ENCODE data around the gene GPATCH1. TPM values are rescaled to one million over a fixed set of nuclear protein-coding genes. Genes with fewer than 3 reads are reported as not detected.

GPATCH1 gene
- total and polyA plus RNA-seq, 2 of the 8 experiments (the other 6 are each of a cell fraction or from before 2014, with no cell fraction given) = 4.3 to 8.2 TPM

- Histone ChIP-seq H3K79me2 (ENCODE audit: control insufficient read depth in 1 of 2, insufficient read depth in 2 of 2, low read length in 2 of 2) (peaks cover 0 to 54% of the 10 kb centered on the region in 2 experiments; a peak in 3 of 4 replicates), H3K18ac (ENCODE audit: extremely low read depth, low read length) (no peak overlapping the region; the same call in 1 of the 2 replicates)
- no peak for TF ChIP-seq SP1 (IDR thresholded peaks at IDR 0.05; ENCODE audit: low read depth, low read length)
- no peak for TF ChIP-seq GTF2F1 (IDR thresholded peaks at IDR 0.05; ENCODE audit: borderline replicate concordance, low read depth, low read length)
- TF ChIP-seq POU5F1 (IDR thresholded peaks at IDR 0.05; ENCODE audit: low read depth, low read length) = no peak
- TF ChIP-seq EP300 (IDR thresholded peaks at IDR 0.05; ENCODE audit: borderline replicate concordance in 1 of 2, low read depth in 2 of 2, low read length in 2 of 2) = no peak
- TF ChIP-seq BRCA1 (IDR thresholded peaks at IDR 0.05; ENCODE audit: low read depth, low read length) = no peak
- no peak for TF ChIP-seq EGR1 (IDR thresholded peaks at IDR 0.05; ENCODE audit: borderline replicate concordance, low read depth, low read length)
- TF ChIP-seq NANOG (IDR thresholded peaks at IDR 0.05; ENCODE audit: insufficient read depth, low read depth, low read length, poor library complexity, severe bottlenecking) = no peak
- no peak for TF ChIP-seq MAX (IDR thresholded peaks at IDR 0.05)
- no peak for TF ChIP-seq SRF (IDR thresholded peaks at IDR 0.05; ENCODE audit: low read depth, low read length)
- no peak for TF ChIP-seq FOSL1 (IDR thresholded peaks at IDR 0.05; ENCODE audit: insufficient read depth, low read depth, low read length)
- TF ChIP-seq TAF1 (IDR thresholded peaks at IDR 0.05; ENCODE audit: low read depth, low read length) = no peak
Observed at GRCh38 chr19:33040994-33041827, 39.8 kb upstream of the GPATCH1 start.

More at GRCh38 chr19:33040994-33041827, 39.8 kb upstream of the GPATCH1 start:
- no peak overlapping the region for H2AK5ac ChIP-seq (ENCODE audit: low read depth, low read length)
- H3K23me2 ChIP-seq (ENCODE audit: low read depth, low read length) = 0 out of 2 replicates have a peak, but pooled peaks cover 1% of the 10 kb centered on the region
- H2BK20ac ChIP-seq (ENCODE audit: low read length) = no peak overlapping the region
- no peak overlapping the region for H2AFZ ChIP-seq (ENCODE audit: low read length)
- H2BK12ac ChIP-seq (ENCODE audit: low read depth, low read length) = 0 out of 2 replicates have a peak overlapping the region, but pooled peaks have one; percentile 39
- H3K27ac ChIP-seq (ENCODE audit: low read depth, low read length) = peak overlapping the region; percentile 31; the same call in 1 of the 2 replicates
- no peak overlapping the region for H2BK5ac ChIP-seq (ENCODE audit: low read depth, low read length)
- POLR2A ChIA-PET (ENCODE audit: partially characterized antibody) = interaction anchor here (1.4 kb wide), 1 partner anchor 9 kb away, joined by 7 read pairs; no protein-coding TSS in a partner anchor
- CTCF ChIA-PET (ENCODE audit: partially characterized antibody) = interaction anchor here (0.6 to 2.0 kb wide), 2 partner anchors 18 to 72 kb away, joined by 3 to 8 read pairs; no protein-coding TSS in a partner anchor
- no peak overlapping the region for H3K4me2 ChIP-seq (ENCODE audit: insufficient read depth in 1 of 2, low read depth in 2 of 2, low read length in 2 of 2)
- no peak overlapping the region for H3K23ac ChIP-seq (ENCODE audit: insufficient read length)
- peaks cover 3% of the 10 kb centered on the region for H3K79me1 ChIP-seq (ENCODE audit: low read depth, low read length)
- no peak overlapping the region for H3K14ac ChIP-seq (ENCODE audit: insufficient read length)
- no peak overlapping the region for H3K4ac ChIP-seq (replicated peaks; ENCODE audit: insufficient read length, low read depth, low read length)
- H3K4me3 ChIP-seq (ENCODE audit: extremely low read depth in 1 of 4, insufficient read depth in 2 of 4, low read depth in 3 of 4, low read length in 4 of 4) = no peak overlapping the region
- no peak overlapping the region for H2BK120ac ChIP-seq (replicated peaks; ENCODE audit: low read depth, low read length)
- no peak overlapping the region for H3K9ac ChIP-seq (replicated peaks in 1 of 4; ENCODE audit: extremely low read depth in 1 of 4, low read depth in 3 of 4, low read length in 3 of 4)
- H4K91ac ChIP-seq (replicated peaks; ENCODE audit: insufficient read length, low read length) = peak overlapping the region; percentile 40
- peaks cover 0 to 6% (median 1%) of the 10 kb centered on the region in 4 experiments; a peak in 2 of 7 replicates for H3K4me1 ChIP-seq (replicated peaks in 1 of 4; ENCODE audit: control insufficient read depth in 3 of 4, insufficient read depth in 4 of 4, low read length in 3 of 4)
- H4K20me1 ChIP-seq (replicated peaks in 1 of 2; ENCODE audit: control insufficient read depth in 1 of 2, insufficient read depth in 2 of 2, low read length in 2 of 2) = peaks cover 0 to 2% of the 10 kb centered on the region in 2 experiments
- H3K56ac ChIP-seq (replicated peaks; ENCODE audit: insufficient read length, low read depth, low read length) = no peak overlapping the region
- WGBS, 2 experiments (ENCODE audit: extremely low coverage in 1 of 2, insufficient coverage in 1 of 2, insufficient read length in 1 of 2, insufficient replicate concordance in 2 of 2, low coverage in 1 of 2, low lambda C conversion rate in 2 of 2, missing lambda C conversion rate in 1 of 2) = 73% methylated on average over 9 of the region's 9 CpGs; no CpG with 5 or more reads in 1 of the 2 experiments
- H4K8ac ChIP-seq (ENCODE audit: extremely low read depth, insufficient read depth, low read length) = peak overlapping the region; percentile 59; the same call in 1 of the 2 replicates
- DNase-seq (ENCODE audit: low read depth in 1 of 2, low spot score in 2 of 2) (no peak), FAIRE-seq (no peak)
- H2BK15ac ChIP-seq (ENCODE audit: low read length) = no peak overlapping the region
- no peaks in the 10 kb centered on the region for H3K27me3 ChIP-seq (replicated peaks in 1 of 4; ENCODE audit: control insufficient read depth in 3 of 4, extremely low read depth in 1 of 4, insufficient read depth in 3 of 4, low read length in 3 of 4)
- peaks cover 0 to 6% (median 0%) of the 10 kb centered on the region in 4 experiments; a peak in 1 of 8 replicates for H3K36me3 ChIP-seq (ENCODE audit: control insufficient read depth in 2 of 4, insufficient read depth in 4 of 4, low read length in 3 of 4)
- H3K9me3 ChIP-seq (ENCODE audit: insufficient read depth in 2 of 2, low read depth in 1 of 2, low read length in 1 of 2) = peaks cover 0 to 9% of the 10 kb centered on the region in 2 experiments; a peak in 2 of 4 replicates
- H4K5ac ChIP-seq (ENCODE audit: insufficient read length, low read depth, low read length) = no peak overlapping the region
